Esophagus muscularis mucosa (tissue), 4 donors: ENCODE results near the gene KCNA4. TPM values are rescaled to one million over a fixed set of nuclear protein-coding genes. Genes with fewer than 3 reads are reported as not detected.

Experiments
- DNase-seq: peaks from one replicate; pipeline ENCODE4 v3.0.0-alpha.2; 2017; ENCODE audit errors: extremely low spot score
- H3K27ac ChIP-seq, 4 donors: fragments of 200-600 bp; sonication (generic); replicated peaks in 1 of 4; 1 replicate in 3 of 4; 2 replicates in 1 of 4; pipeline ENCODE4 v1.5.1; 2016 to 2019; ENCODE audit warnings: mild to moderate bottlenecking in 1 of 4
- H3K27me3 ChIP-seq, 4 donors: fragments of 200-600 bp; sonication (generic); one replicate each; pipeline versions ENCODE4 v1.5.1 to v1.6.0; 2016 to 2019
- H3K36me3 ChIP-seq, 4 donors: fragments of 200-600 bp; sonication (generic); one replicate each; pipeline ENCODE4 v1.5.1; 2016 to 2019
- H3K4me1 ChIP-seq, 4 donors: fragments of 200-600 bp; sonication (generic); one replicate each; pipeline ENCODE4 v1.5.1; 2016 to 2019
- H3K4me3 ChIP-seq, 4 donors: fragments of 200-600 bp; sonication (generic); 1 replicate in 2 of 4; 2 replicates in 2 of 4; pipeline ENCODE4 v1.5.1; 2016 to 2019; ENCODE audit warnings: mild to moderate bottlenecking in 4 of 4, moderate library complexity in 1 of 4
- H3K9me3 ChIP-seq, 4 donors: fragments of 200-600 bp; sonication (generic); 1 replicate in 3 of 4; 2 replicates in 1 of 4; pipeline ENCODE4 v1.5.1; 2016 to 2019
- CTCF ChIP-seq, 3 experiments: fragments of 200-600 bp in 2 of 3; fragments of 450-650 bp in 1 of 3; sonication (generic) in 2 of 3; IDR thresholded peaks; one replicate each; pipeline ENCODE4 v1.5.1; 2017 to 2019; ENCODE audit warnings: antibody characterized with exemption in 3 of 3, mild to moderate bottlenecking in 2 of 3, moderate library complexity in 1 of 3
- POLR2A ChIP-seq: fragments of 450-650 bp; IDR thresholded peaks from one replicate; pipeline ENCODE4 v1.6.1; 2017; ENCODE audit warnings: antibody characterized with exemption, moderate library complexity, mild to moderate bottlenecking, low read depth
- WGBS: methylation state at CpG from one replicate; pipeline ENCODE4 v1.1.5; 2018; 5-methylcytosine and 5-hydroxymethylcytosine counted together
- intact Hi-C: fragments of 100-400 bp; cut with DNase I; formaldehyde crosslinking; loops from one replicate; pipeline ENCODE4 v1.15.1; 2023
- total RNA-seq, 4 donors: library from RNA; depleted of rRNA; stranded (reverse); fragments of >200 nt; gene quantifications; one replicate each; pipeline versions ENCODE4 v1.1.0 to v1.2.1, GENCODE V29; 2016

Gene KCNA4
- total RNA-seq, 4 donors from 2014 or later, result 0.13 to 0.17 TPM; not detected in 2

- Histone ChIP-seq H3K27me3 (no peaks in the 10 kb centered on the region), H3K27ac (no peak overlapping the region), H3K9me3 (no peaks in the 10 kb centered on the region), H3K4me3 (no peak overlapping the region), H3K4me1 (no peaks in the 10 kb centered on the region), H3K36me3 (no peaks in the 10 kb centered on the region)
- DNase-seq, result no peak
- intact Hi-C loops, result no loop called here
- 80% methylated on average over 2 of the region's 2 CpGs for WGBS
- TF ChIP-seq CTCF (IDR thresholded peaks at IDR 0.05) (no peak), POLR2A (no peak)
Observed at GRCh38 chr11:29963036-29963435, 53.8 kb downstream of the KCNA4 start.

- H3K36me3 ChIP-seq, result no peaks in the 10 kb centered on the region
- intact Hi-C loops, result no loop called here
- no peaks in the 10 kb centered on the region for H3K9me3 ChIP-seq
- no peak overlapping the region for H3K27ac ChIP-seq
- DNase-seq, result no peak
- peak in 1 of 3 experiments; percentile 21 for TF ChIP-seq CTCF (IDR thresholded peaks at IDR 0.05)
- no peak for TF ChIP-seq POLR2A
- H3K4me1 ChIP-seq, result no peaks in the 10 kb centered on the region
- H3K27me3 ChIP-seq, result no peaks in the 10 kb centered on the region
- WGBS, result 83% methylated on average over 2 of the region's 2 CpGs
- no peak overlapping the region for H3K4me3 ChIP-seq
Observed at GRCh38 chr11:29962243-29962642, 54.6 kb downstream of the KCNA4 start.

Other genes with a start within 250 kb of the KCNA4 start
- gene FSHB, start 214.0 kb upstream of the KCNA4 start, total RNA-seq, result not detected